ENCODE data around the gene SFRP2.
A peak's percentile ranks its signal among the peaks of the same experiment; 100 is the strongest.

The SFRP2 gene, protein sequence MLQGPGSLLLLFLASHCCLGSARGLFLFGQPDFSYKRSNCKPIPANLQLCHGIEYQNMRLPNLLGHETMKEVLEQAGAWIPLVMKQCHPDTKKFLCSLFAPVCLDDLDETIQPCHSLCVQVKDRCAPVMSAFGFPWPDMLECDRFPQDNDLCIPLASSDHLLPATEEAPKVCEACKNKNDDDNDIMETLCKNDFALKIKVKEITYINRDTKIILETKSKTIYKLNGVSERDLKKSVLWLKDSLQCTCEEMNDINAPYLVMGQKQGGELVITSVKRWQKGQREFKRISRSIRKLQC

GRCh38 chr4:153788413-153789276, at the start of gene SFRP2:
Gene SFRP2 (minus strand): TSS chr4:153789083. CDS start chr4:153788835, 248 bp downstream.
- ATAC-seq (no peak), DNase-seq (no peak)
- H3K27ac Mint-ChIP-seq: peak within 1 kb of the TSS; percentile 18
- peaks cover 83% of the 10 kb centered on the region for H3K27me3 Mint-ChIP-seq
- H3K36me3 Mint-ChIP-seq (ENCODE audit: low read depth): no peaks in the 10 kb centered on the region
- peaks cover 48% of the 10 kb centered on the region for H3K4me1 Mint-ChIP-seq
- H3K9me3 Mint-ChIP-seq: no peaks in the 10 kb centered on the region
- peak within 1 kb of the TSS; percentile 51 for H3K4me3 Mint-ChIP-seq

DNA sequence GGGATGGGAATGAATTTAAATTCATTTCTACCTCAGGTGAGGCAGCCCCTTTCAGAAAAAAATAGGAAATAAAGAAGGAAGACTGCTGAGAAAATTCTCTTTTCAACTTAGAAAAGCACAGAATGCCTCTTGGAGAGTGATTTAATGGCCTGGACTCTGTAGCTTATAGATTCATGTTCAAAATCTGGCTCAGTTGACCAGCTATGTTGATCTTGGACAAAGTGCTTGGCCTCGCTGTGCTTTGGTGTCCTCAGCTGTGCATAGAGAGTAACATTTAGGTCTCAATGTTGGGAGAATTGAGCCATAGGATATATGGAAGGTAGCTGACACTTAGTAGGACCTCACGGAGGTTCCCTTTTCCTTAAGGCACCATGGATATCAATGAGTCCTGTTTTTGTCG, 49.7 kb upstream of the SFRP2 start:
- Mint-ChIP-seq H3K4me1 (no peaks in the 10 kb centered on the region), H3K27ac (no peak overlapping the region), H3K4me3 (no peak overlapping the region), H3K27me3 (peaks cover 3% of the 10 kb centered on the region), H3K36me3 (ENCODE audit: low read depth) (no peaks in the 10 kb centered on the region), H3K9me3 (no peaks in the 10 kb centered on the region)
- ATAC-seq: no peak
- no peak for DNase-seq

DNA sequence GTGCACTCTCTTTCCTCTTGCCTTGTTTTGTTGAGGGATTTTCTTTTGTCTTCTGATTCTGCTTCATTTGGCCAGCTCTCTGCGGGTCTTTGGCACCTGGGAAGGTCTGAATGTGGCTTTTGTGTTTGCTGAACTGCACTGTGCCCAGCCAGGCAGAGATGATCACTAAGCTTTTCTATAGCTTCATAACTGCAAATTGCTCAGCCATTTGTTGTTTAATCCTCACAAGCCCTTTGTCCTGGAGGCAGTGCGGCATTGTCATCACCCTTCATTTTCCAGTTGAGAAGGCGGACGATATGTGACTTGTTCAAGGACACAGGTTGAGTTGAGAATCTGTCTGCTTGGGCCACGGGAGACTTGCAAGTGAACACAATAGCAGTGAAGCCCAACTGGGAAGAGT, 46.0 kb upstream of the SFRP2 start:
- Mint-ChIP-seq H3K27ac (no peak overlapping the region), H3K9me3 (no peaks in the 10 kb centered on the region), H3K4me3 (no peak overlapping the region), H3K36me3 (ENCODE audit: low read depth) (no peaks in the 10 kb centered on the region), H3K27me3 (peaks cover 16% of the 10 kb centered on the region), H3K4me1 (no peaks in the 10 kb centered on the region)
- DNase-seq (no peak), ATAC-seq (no peak)

GRCh38 chr4:153832720-153833287, 43.9 kb upstream of the SFRP2 start:
- H3K9me3 Mint-ChIP-seq: no peaks in the 10 kb centered on the region
- H3K27me3 Mint-ChIP-seq: peaks cover 21% of the 10 kb centered on the region
- H3K4me3 Mint-ChIP-seq: no peak overlapping the region
- H3K27ac Mint-ChIP-seq: no peak overlapping the region
- H3K4me1 Mint-ChIP-seq: no peaks in the 10 kb centered on the region
- DNase-seq (no peak), ATAC-seq (no peak)
- H3K36me3 Mint-ChIP-seq (ENCODE audit: low read depth): no peaks in the 10 kb centered on the region

DNA sequence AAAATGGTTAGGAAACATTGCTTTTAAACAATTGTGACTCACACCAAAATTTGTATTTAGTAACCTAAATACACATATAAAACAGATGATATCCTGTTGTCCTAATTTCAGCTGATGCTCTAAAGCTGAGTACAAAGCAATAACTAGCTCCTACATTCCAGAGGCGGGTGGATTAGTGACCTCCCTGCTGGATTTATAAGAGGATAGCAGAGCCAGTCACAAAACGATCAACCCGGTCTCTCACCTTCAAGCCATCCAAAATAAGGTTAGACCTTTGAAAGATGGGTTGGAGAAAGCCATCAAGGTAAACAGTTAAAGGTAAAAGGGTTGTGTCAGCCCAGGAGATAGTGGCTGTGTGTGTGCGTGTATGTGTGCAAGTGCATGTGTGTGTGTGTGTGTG, 43.2 kb upstream of the SFRP2 start:
- H3K36me3 Mint-ChIP-seq (ENCODE audit: low read depth): no peaks in the 10 kb centered on the region
- DNase-seq (no peak), ATAC-seq (no peak)
- no peaks in the 10 kb centered on the region for H3K9me3 Mint-ChIP-seq
- no peak overlapping the region for H3K4me3 Mint-ChIP-seq
- H3K4me1 Mint-ChIP-seq: no peaks in the 10 kb centered on the region
- H3K27me3 Mint-ChIP-seq: peaks cover 21% of the 10 kb centered on the region
- H3K27ac Mint-ChIP-seq: no peak overlapping the region

DNA sequence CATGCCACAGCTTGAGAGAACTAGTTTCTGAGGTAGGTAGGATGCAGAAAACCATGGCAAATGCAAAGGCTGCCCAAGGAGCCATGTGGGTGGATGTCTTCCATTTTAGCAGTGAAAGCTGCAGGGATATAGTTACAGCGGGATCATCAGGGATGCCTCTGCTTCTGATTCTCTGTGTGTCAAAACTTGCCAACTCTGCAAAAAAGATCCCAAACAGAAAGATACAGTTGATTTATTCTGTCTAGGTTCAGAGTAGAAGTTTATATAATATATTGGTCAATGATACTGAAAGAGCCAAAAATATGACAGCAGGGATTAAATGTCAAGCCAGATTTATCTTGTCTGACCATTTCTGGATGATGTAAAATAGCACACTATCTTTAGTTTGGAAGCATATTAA, 42.4 kb upstream of the SFRP2 start:
- Mint-ChIP-seq H3K27me3 (peaks cover 28% of the 10 kb centered on the region), H3K9me3 (no peaks in the 10 kb centered on the region), H3K4me1 (no peaks in the 10 kb centered on the region), H3K27ac (no peak overlapping the region), H3K4me3 (no peak overlapping the region), H3K36me3 (ENCODE audit: low read depth) (no peaks in the 10 kb centered on the region)
- DNase-seq (no peak), ATAC-seq (no peak)

DNA sequence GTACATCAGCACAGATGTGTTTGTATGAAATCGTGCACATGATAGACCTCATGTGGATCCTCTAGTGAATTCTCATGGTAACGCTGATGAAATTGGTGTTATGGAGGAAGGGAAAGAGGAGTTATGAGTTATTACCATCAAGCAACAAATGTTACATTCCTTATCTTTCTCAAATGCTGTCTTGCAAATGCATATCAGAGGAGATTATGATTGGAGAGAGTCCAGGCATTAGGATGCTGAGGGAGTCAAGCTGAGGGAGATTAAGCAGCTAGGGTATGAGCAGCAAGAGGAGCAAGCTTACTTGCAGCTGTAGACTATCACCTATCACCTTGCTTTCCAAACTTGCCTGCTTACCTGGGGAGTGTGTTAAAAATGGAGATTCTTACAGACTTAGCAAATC, 36.8 kb upstream of the SFRP2 start:
- Mint-ChIP-seq H3K36me3 (ENCODE audit: low read depth) (no peaks in the 10 kb centered on the region), H3K9me3 (peaks cover 2% of the 10 kb centered on the region), H3K4me1 (no peaks in the 10 kb centered on the region), H3K4me3 (no peak overlapping the region), H3K27me3 (peaks cover 23% of the 10 kb centered on the region), H3K27ac (no peak overlapping the region)
- ATAC-seq: no peak
- DNase-seq: no peak

- no peak overlapping the region for H3K27ac Mint-ChIP-seq
- H3K36me3 Mint-ChIP-seq (ENCODE audit: low read depth): no peaks in the 10 kb centered on the region
Observed at GRCh38 chr4:153825126-153825525, 36.2 kb upstream of the SFRP2 start.

DNA sequence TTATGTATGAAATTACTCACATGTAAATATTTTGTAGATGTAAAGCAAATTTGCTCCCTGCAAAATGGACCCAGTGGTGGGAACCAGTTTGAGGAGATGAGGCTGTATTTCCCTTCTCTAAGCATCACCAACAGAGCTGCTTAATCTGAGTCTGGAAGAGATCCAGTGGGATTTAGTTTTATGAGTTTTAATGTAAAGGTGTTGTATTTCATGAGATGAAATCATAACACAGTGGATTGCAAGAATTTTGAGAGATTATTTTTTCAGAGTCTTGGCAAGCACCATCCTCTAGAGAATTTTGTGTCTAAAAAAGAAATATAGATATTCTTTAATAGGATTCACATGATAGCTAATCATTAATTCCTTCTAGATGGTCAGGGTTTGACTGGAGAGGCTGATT, 35.6 kb upstream of the SFRP2 start:
- Mint-ChIP-seq H3K36me3 (ENCODE audit: low read depth) (no peaks in the 10 kb centered on the region), H3K27ac (no peak overlapping the region), H3K27me3 (peaks cover 18% of the 10 kb centered on the region), H3K4me3 (no peak overlapping the region), H3K4me1 (no peaks in the 10 kb centered on the region), H3K9me3 (peaks cover 5% of the 10 kb centered on the region)
- DNase-seq (no peak), ATAC-seq (no peak)

More at GRCh38 chr4:153825126-153825525, 36.2 kb upstream of the SFRP2 start:
- Mint-ChIP-seq H3K9me3 (peaks cover 5% of the 10 kb centered on the region), H3K4me1 (no peaks in the 10 kb centered on the region), H3K4me3 (no peak overlapping the region), H3K27me3 (peaks cover 19% of the 10 kb centered on the region)
- DNase-seq (no peak), ATAC-seq (no peak)

DNA sequence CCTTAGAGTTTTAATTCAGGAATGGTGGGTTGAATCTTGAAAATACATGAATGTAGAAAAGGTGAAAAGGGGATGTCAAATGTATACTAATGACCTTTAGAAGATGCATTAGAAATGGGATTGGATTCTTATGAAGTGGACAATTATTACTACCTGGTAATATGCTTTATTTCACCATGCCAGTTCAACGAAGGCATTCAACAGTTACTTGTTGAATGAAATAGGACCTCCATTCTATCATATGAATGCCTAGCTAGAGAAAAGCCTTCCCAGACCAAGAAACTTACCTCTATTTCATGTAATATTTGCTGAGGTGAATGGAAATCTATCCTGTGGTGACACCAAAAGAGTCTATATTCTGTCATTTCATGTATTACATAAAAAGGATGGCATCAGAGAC, 34.6 kb upstream of the SFRP2 start:
- Mint-ChIP-seq H3K27ac (no peak overlapping the region), H3K4me1 (no peaks in the 10 kb centered on the region), H3K36me3 (ENCODE audit: low read depth) (no peaks in the 10 kb centered on the region), H3K27me3 (peaks cover 15% of the 10 kb centered on the region), H3K4me3 (no peak overlapping the region), H3K9me3 (peaks cover 5% of the 10 kb centered on the region)
- no peak for DNase-seq
- no peak for ATAC-seq

DNA sequence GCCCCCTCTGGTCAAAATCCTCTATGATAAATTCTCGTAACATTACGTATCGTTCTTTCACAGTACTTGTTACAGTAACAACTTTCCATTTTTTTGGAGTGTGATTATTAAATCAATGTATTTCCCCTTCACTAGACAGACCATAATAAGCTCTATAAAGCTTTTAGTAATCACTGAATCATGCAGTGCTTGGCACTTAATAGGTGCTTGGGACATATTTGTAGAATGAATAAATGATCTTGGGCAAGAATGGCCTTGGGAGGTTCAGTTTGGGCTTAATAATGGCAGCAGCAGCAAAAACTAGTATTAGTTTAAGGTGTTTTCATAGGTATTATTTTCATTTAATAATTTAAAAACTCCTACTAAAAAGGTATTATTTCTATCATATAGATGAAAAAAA, 33.4 kb upstream of the SFRP2 start:
- peaks cover 5% of the 10 kb centered on the region for H3K9me3 Mint-ChIP-seq
- DNase-seq (no peak), ATAC-seq (no peak)
- peaks cover 17% of the 10 kb centered on the region for H3K27me3 Mint-ChIP-seq
- H3K36me3 Mint-ChIP-seq (ENCODE audit: low read depth): no peaks in the 10 kb centered on the region
- no peaks in the 10 kb centered on the region for H3K4me1 Mint-ChIP-seq
- H3K4me3 Mint-ChIP-seq: no peak overlapping the region
- no peak overlapping the region for H3K27ac Mint-ChIP-seq

- Mint-ChIP-seq H3K4me1 (peaks cover 2% of the 10 kb centered on the region), H3K27ac (no peak overlapping the region), H3K27me3 (peaks cover 8% of the 10 kb centered on the region), H3K4me3 (no peak overlapping the region), H3K9me3 (peaks cover 5% of the 10 kb centered on the region), H3K36me3 (ENCODE audit: low read depth) (no peaks in the 10 kb centered on the region)
- ATAC-seq (no peak), DNase-seq (no peak)
Observed at GRCh38 chr4:153817466-153817865, 28.6 kb upstream of the SFRP2 start.

GRCh38 chr4:153816542-153816941, 27.7 kb upstream of the SFRP2 start:
- no peak for ATAC-seq
- no peak overlapping the region for H3K27ac Mint-ChIP-seq
- peaks cover 8% of the 10 kb centered on the region for H3K27me3 Mint-ChIP-seq
- no peak for DNase-seq
- H3K4me3 Mint-ChIP-seq: no peak overlapping the region
- H3K4me1 Mint-ChIP-seq: peaks cover 2% of the 10 kb centered on the region
- H3K36me3 Mint-ChIP-seq (ENCODE audit: low read depth): no peaks in the 10 kb centered on the region
- H3K9me3 Mint-ChIP-seq: peaks cover 5% of the 10 kb centered on the region

GRCh38 chr4:153814789-153815188, 25.9 kb upstream of the SFRP2 start:
- ATAC-seq (no peak), DNase-seq (no peak)
- Mint-ChIP-seq H3K27ac (no peak overlapping the region), H3K36me3 (ENCODE audit: low read depth) (no peaks in the 10 kb centered on the region), H3K9me3 (no peaks in the 10 kb centered on the region), H3K4me1 (peaks cover 10% of the 10 kb centered on the region), H3K27me3 (peaks cover 8% of the 10 kb centered on the region), H3K4me3 (no peak overlapping the region)

Measured in activated naive CD8-positive, alpha-beta T cell treated with anti-CD3 and anti-CD28 coated beads, Interleukin-2, amount 50 U/mL, for 24 hours (primary cell).